Type B pancreatic cell (in vitro differentiated cells): ENCODE data around the gene FUT8. TPM values are rescaled to one million over a fixed set of nuclear protein-coding genes. Genes with fewer than 3 reads are reported as not detected.
"Not testable (repeated sequence)": the region's sequence is repeated elsewhere in the genome, so short reads cannot be mapped to it uniquely, and the experiment has no call there.

ENCODE experiments used
- DNase-seq: peaks from one replicate; pipeline ENCODE4 v3.0.0; 2021; ENCODE audit warnings: mixed read lengths; ENCODE audit not compliant: unreplicated experiment; ENCODE audit errors: extremely low spot score
- H3K27ac Mint-ChIP-seq: 2 replicates; pipeline ENCODE4 v1.8.0; 2021; ENCODE audit warnings: mild to moderate bottlenecking, mixed read lengths
- H3K27me3 Mint-ChIP-seq: 2 replicates; pipeline ENCODE4 v1.8.0; 2021; ENCODE audit warnings: mixed read lengths
- H3K36me3 Mint-ChIP-seq: 2 replicates; pipeline ENCODE4 v1.8.0; 2021; ENCODE audit warnings: mixed read lengths
- H3K4me1 Mint-ChIP-seq: one replicate; pipeline ENCODE4 v1.8.0; 2021; ENCODE audit warnings: mixed read lengths; ENCODE audit not compliant: unreplicated experiment
- H3K4me3 Mint-ChIP-seq: 2 replicates; pipeline ENCODE4 v1.8.0; 2021; ENCODE audit warnings: mild to moderate bottlenecking, mixed read lengths
- H3K9me3 Mint-ChIP-seq: 2 replicates; pipeline ENCODE4 v1.8.0; 2021; ENCODE audit warnings: mixed read lengths
- CTCF ChIP-seq: fragments of 200-600 bp; sonication (generic); conservative IDR thresholded peaks from 2 replicates; pipeline ENCODE4 v1.5.0; 2021; ENCODE audit warnings: antibody characterized with exemption, mild to moderate bottlenecking
- total RNA-seq: library from RNA; stranded (reverse); gene quantifications from 2 replicates; pipeline ENCODE4 v1.2.1, GENCODE V29; 2021; ENCODE audit warnings: low replicate concordance

The FUT8 gene
- total RNA-seq, 1 donor from 2014 or later = 67.4 TPM

GRCh38 chr14:65704437-65704836 is 291.9 kb downstream of the FUT8 start:
- Mint-ChIP-seq H3K9me3 (no peaks in the 10 kb centered on the region), H3K4me3 (no peak overlapping the region), H3K27ac (no peak overlapping the region), H3K27me3 (no peaks in the 10 kb centered on the region), H3K36me3 (peaks cover 4% of the 10 kb centered on the region), H3K4me1 (no peaks in the 10 kb centered on the region)
- DNase-seq = no peak
- no peak for TF ChIP-seq CTCF

DNA sequence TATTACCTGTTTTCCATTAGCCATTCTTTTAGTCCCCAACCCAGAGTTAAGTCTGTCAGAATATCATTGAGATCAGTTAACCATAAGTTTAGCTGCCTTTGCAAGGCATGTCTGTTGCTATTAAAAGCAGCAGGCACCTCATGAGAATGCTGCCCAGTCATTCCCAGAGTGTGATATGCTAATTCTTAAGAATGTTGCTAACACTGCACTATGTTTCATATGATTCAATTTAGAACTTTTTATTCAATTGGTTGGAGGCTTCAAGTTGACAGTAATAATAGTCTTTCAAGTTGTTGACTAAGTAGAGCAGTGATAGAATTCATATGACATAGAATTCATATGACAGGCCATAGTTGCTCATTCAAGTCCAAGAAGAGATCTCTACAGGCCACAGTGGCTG is 292.3 kb downstream of the FUT8 start:
- Mint-ChIP-seq H3K4me3 (no peak overlapping the region), H3K27ac (no peak overlapping the region), H3K36me3 (peaks cover 4% of the 10 kb centered on the region), H3K9me3 (no peaks in the 10 kb centered on the region), H3K4me1 (no peaks in the 10 kb centered on the region), H3K27me3 (no peaks in the 10 kb centered on the region)
- TF ChIP-seq CTCF = no peak
- DNase-seq = no peak

GRCh38 chr14:65709576-65709975 is 297.0 kb downstream of the FUT8 start:
- Mint-ChIP-seq H3K9me3 (no peaks in the 10 kb centered on the region), H3K4me3 (no peak overlapping the region), H3K36me3 (peaks cover 4% of the 10 kb centered on the region), H3K27me3 (no peaks in the 10 kb centered on the region), H3K27ac (no peak overlapping the region), H3K4me1 (no peaks in the 10 kb centered on the region)
- DNase-seq = no peak
- TF ChIP-seq CTCF = no peak

GRCh38 chr14:65716813-65717212 is 304.3 kb downstream of the FUT8 start:
- H3K27me3 Mint-ChIP-seq, H3K27ac Mint-ChIP-seq, DNase-seq, H3K4me1 Mint-ChIP-seq, H3K4me3 Mint-ChIP-seq: not testable (repeated sequence)
- H3K36me3 Mint-ChIP-seq = peaks cover 19% of the 10 kb centered on the region
- peaks cover 20% of the 10 kb centered on the region for H3K9me3 Mint-ChIP-seq

- peaks cover 22% of the 10 kb centered on the region for H3K36me3 Mint-ChIP-seq
- H3K4me3 Mint-ChIP-seq, H3K4me1 Mint-ChIP-seq, DNase-seq, H3K27ac Mint-ChIP-seq, H3K27me3 Mint-ChIP-seq: not testable (repeated sequence)
- peaks cover 21% of the 10 kb centered on the region for H3K9me3 Mint-ChIP-seq
Measured at GRCh38 chr14:65717384-65717915, 304.9 kb downstream of the FUT8 start.

DNA sequence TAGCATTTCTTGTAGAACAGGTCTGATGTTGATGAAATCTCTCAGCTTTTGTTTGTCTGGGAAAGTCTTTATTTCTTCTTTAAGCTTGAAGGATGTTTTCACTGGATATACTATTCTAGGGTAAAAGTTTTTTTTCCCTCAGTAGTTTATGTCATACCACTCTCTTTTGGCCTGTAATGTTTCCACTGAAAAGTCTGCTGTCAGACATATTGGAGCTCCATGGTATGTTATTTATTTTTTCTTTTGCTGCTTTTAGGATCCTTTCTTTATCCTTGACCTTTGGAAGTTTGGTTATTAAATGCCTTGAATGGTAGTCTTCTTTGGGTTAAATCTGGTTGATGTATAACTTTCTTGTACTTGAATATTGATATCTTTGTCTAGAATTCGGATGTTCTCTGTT is 306.1 kb downstream of the FUT8 start:
- peaks cover 21% of the 10 kb centered on the region for H3K9me3 Mint-ChIP-seq
- no peaks in the 10 kb centered on the region for H3K4me1 Mint-ChIP-seq
- H3K27me3 Mint-ChIP-seq = no peaks in the 10 kb centered on the region
- TF ChIP-seq CTCF = no peak
- no peak overlapping the region for H3K27ac Mint-ChIP-seq
- DNase-seq = no peak
- no peak overlapping the region for H3K4me3 Mint-ChIP-seq
- H3K36me3 Mint-ChIP-seq = peaks cover 24% of the 10 kb centered on the region

DNA sequence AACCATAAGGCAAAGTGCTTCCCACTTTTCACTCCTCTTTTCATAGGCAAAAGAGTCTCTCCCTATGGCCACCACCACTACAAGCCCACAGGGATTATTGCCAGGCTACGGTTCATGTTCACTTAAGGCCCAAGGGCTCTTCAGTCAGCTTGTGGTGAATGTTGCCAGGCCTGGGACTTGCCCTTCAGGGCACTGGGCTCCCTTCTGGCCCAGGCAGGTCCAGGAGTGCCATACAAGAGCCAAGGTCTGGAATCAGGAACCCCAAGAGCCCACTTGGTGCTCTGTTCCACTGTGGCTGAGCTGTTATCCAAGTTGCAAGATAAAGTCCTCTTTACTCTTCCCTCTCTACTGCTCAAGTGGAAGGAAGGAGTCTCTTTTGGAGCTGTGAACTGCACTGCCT is 307.6 kb downstream of the FUT8 start:
- H3K36me3 Mint-ChIP-seq = peaks cover 20% of the 10 kb centered on the region
- no peak for DNase-seq
- peaks cover 15% of the 10 kb centered on the region for H3K9me3 Mint-ChIP-seq
- no peaks in the 10 kb centered on the region for H3K27me3 Mint-ChIP-seq
- no peak for TF ChIP-seq CTCF
- H3K4me1 Mint-ChIP-seq = no peaks in the 10 kb centered on the region
- no peak overlapping the region for H3K4me3 Mint-ChIP-seq
- no peak overlapping the region for H3K27ac Mint-ChIP-seq
